ENCODE measurements around the gene RSL1D1. TPM values are rescaled to one million over a fixed set of nuclear protein-coding genes. Genes with fewer than 3 reads are reported as not detected.

Gene RSL1D1
- total and polyA plus RNA-seq, 10 of the 15 experiments (the other 5 are each of a cell fraction or from before 2014, with no cell fraction given) = 106 to 535 (median 304) TPM

GRCh38 chr16:11791144-11791828 lies 60.1 kb downstream of the RSL1D1 start:
- ATAC-seq (peak; percentile 3; the same call in 1 of the 3 replicates), FAIRE-seq (no peak), DNase-seq (ENCODE audit: low read depth, low spot score) (no peak)
- Histone ChIP-seq H3K9me3 (replicated peaks; ENCODE audit: control insufficient read depth, insufficient read depth, low read length) (no peaks in the 10 kb centered on the region), H2AFZ (ENCODE audit: control insufficient read depth, low read depth, low read length) (no peak overlapping the region), H3K36me3 (ENCODE audit: control insufficient read depth in 2 of 2, insufficient read depth in 2 of 2, low read length in 1 of 2) (peaks cover 0 to 4% of the 10 kb centered on the region in 2 experiments; a peak in 3 of 4 replicates), H3K4me2 (ENCODE audit: control insufficient read depth, insufficient read depth) (peak overlapping the region; percentile 54), H3K4me1 (ENCODE audit: control insufficient read depth, insufficient read depth, low read length) (peaks cover 18% of the 10 kb centered on the region), H4K20me1 (ENCODE audit: control insufficient read depth, insufficient read depth) (peaks cover 4% of the 10 kb centered on the region; the same call in 1 of the 2 replicates), H3K27ac (ENCODE audit: control insufficient read depth, insufficient read depth) (peak overlapping the region; percentile 42; the same call in 1 of the 2 replicates), H3K9ac (ENCODE audit: control insufficient read depth, insufficient read depth, low read length) (no peak overlapping the region), H3K27me3 (replicated peaks in 1 of 2; ENCODE audit: control insufficient read depth in 2 of 2, insufficient read depth in 2 of 2, low read length in 1 of 2) (no peaks in the 10 kb centered on the region), H3K79me2 (ENCODE audit: control insufficient read depth, insufficient read depth, low read length) (peaks cover 97% of the 10 kb centered on the region), H3K4me3 (0 out of 2 replicates have a peak overlapping the region, but pooled peaks have one; percentile 15)
- ChIA-PET CTCF (interaction anchor here (0.9 to 5.0 kb wide), 8 partner anchors 10 to 76 kb away, joined by 3 to 28 read pairs (median 4); no protein-coding TSS in a partner anchor), RAD21 (ENCODE audit: unreplicated experiment) (interaction anchor here (0.7 to 10.7 kb wide), 10 partner anchors 7 to 277 kb away, joined by 3 to 174 read pairs (median 4); partner anchors contain the start of gene TXNDC11), POLR2A (interaction anchor here (0.5 to 12.7 kb wide), 8 partner anchors 9 to 209 kb away, joined by 3 to 410 read pairs (median 6); partner anchors contain the start of gene TXNDC11), SMC1A (ENCODE audit: uncharacterized antibody, unreplicated experiment) (interaction anchor here (1.2 to 11.9 kb wide), 11 partner anchors 8 to 113 kb away, joined by 3 to 184 read pairs (median 5); partner anchors contain the start of gene TXNDC11)
- intact Hi-C loops (cut with micrococcal nuclease; ENCODE audit: unreplicated experiment) (no loop called here), in situ Hi-C loops (cut with MboI) (no loop called here)
- no TSS peak for BruUV-seq (replicated peaks)
- 82% methylated on average over 8 of the region's 8 CpGs for WGBS (ENCODE audit: insufficient coverage, insufficient replicate concordance, low lambda C conversion rate, missing lambda C conversion rate)
- TF ChIP-seq PBX3 (IDR thresholded peaks at IDR 0.05; ENCODE audit: insufficient replicate concordance, low read depth, low read length) (no peak), STAT3 (IDR thresholded peaks at IDR 0.05; ENCODE audit: low read depth, low read length) (no peak), JUND (IDR thresholded peaks at IDR 0.05; ENCODE audit: low read depth, low read length) (no peak), PML (IDR thresholded peaks at IDR 0.05; ENCODE audit: low read length) (no peak), BMI1 (IDR thresholded peaks at IDR 0.05; ENCODE audit: borderline replicate concordance) (no peak), REST (IDR thresholded peaks at IDR 0.05; ENCODE audit: low read depth, low read length) (no peak), ZNF217 (IDR thresholded peaks at IDR 0.05) (no peak), SP1 (IDR thresholded peaks at IDR 0.05; ENCODE audit: low read depth, low read length) (no peak)
- TF ChIP-seq, protein P1, sequence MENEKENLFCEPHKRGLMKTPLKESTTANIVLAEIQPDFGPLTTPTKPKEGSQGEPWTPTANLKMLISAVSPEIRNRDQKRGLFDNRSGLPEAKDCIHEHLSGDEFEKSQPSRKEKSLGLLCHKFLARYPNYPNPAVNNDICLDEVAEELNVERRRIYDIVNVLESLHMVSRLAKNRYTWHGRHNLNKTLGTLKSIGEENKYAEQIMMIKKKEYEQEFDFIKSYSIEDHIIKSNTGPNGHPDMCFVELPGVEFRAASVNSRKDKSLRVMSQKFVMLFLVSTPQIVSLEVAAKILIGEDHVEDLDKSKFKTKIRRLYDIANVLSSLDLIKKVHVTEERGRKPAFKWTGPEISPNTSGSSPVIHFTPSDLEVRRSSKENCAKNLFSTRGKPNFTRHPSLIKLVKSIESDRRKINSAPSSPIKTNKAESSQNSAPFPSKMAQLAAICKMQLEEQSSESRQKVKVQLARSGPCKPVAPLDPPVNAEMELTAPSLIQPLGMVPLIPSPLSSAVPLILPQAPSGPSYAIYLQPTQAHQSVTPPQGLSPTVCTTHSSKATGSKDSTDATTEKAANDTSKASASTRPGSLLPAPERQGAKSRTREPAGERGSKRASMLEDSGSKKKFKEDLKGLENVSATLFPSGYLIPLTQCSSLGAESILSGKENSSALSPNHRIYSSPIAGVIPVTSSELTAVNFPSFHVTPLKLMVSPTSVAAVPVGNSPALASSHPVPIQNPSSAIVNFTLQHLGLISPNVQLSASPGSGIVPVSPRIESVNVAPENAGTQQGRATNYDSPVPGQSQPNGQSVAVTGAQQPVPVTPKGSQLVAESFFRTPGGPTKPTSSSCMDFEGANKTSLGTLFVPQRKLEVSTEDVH (IDR thresholded peaks at IDR 0.05; ENCODE audit: low read depth, partially characterized antibody) = no peak
- TF ChIP-seq, protein P2, sequence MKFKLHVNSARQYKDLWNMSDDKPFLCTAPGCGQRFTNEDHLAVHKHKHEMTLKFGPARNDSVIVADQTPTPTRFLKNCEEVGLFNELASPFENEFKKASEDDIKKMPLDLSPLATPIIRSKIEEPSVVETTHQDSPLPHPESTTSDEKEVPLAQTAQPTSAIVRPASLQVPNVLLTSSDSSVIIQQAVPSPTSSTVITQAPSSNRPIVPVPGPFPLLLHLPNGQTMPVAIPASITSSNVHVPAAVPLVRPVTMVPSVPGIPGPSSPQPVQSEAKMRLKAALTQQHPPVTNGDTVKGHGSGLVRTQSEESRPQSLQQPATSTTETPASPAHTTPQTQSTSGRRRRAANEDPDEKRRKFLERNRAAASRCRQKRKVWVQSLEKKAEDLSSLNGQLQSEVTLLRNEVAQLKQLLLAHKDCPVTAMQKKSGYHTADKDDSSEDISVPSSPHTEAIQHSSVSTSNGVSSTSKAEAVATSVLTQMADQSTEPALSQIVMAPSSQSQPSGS (IDR thresholded peaks at IDR 0.05; ENCODE audit: low read length) = no peak
- TF ChIP-seq, protein P3, sequence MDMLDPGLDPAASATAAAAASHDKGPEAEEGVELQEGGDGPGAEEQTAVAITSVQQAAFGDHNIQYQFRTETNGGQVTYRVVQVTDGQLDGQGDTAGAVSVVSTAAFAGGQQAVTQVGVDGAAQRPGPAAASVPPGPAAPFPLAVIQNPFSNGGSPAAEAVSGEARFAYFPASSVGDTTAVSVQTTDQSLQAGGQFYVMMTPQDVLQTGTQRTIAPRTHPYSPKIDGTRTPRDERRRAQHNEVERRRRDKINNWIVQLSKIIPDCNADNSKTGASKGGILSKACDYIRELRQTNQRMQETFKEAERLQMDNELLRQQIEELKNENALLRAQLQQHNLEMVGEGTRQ (IDR thresholded peaks at IDR 0.05; ENCODE audit: borderline replicate concordance, low read depth, low read length) = no peak
- TF ChIP-seq, protein P4, sequence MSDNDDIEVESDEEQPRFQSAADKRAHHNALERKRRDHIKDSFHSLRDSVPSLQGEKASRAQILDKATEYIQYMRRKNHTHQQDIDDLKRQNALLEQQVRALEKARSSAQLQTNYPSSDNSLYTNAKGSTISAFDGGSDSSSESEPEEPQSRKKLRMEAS (IDR thresholded peaks at IDR 0.05; ENCODE audit: low read depth, low read length) = no peak

Measured in GM12878 (cell line).